Kidney epithelial cell (primary cell): ENCODE data around the gene NRF1. TPM values are rescaled to one million over a fixed set of nuclear protein-coding genes. Genes with fewer than 3 reads are reported as not detected.

Experiments
- DNase-seq: peaks from one replicate; pipeline ENCODE4 v3.0.0-alpha.2; 2010; ENCODE audit warnings: low read depth
- H3K27me3 ChIP-seq: 2 replicates; pipeline ENCODE4 v1.6.0; 2011; ENCODE audit warnings: low read length; ENCODE audit not compliant: control insufficient read depth, insufficient read depth
- H3K36me3 ChIP-seq: 2 replicates; pipeline ENCODE4 v1.5.1; 2011; ENCODE audit warnings: low read length; ENCODE audit not compliant: control insufficient read depth, insufficient read depth
- H3K4me3 ChIP-seq: 2 replicates; pipeline ENCODE4 v1.5.1; 2011; ENCODE audit warnings: low read depth, mild to moderate bottlenecking, control low read depth, low read length
- CTCF ChIP-seq: IDR thresholded peaks from 2 replicates; pipeline ENCODE4 v1.5.1; 2011; ENCODE audit warnings: mild to moderate bottlenecking, moderate library complexity, low read length, control low read depth, inconsistent platforms; ENCODE audit not compliant: insufficient read depth, poor library complexity, severe bottlenecking
- total RNA-seq: library from RNA; depleted of rRNA; stranded (reverse); fragments of >200 nt; gene quantifications from 2 replicates; pipeline ENCODE4 v1.2.3, GENCODE V29; 2015

NRF1 gene
- total RNA-seq, 1 donor from 2014 or later: 9.3 TPM

DNA sequence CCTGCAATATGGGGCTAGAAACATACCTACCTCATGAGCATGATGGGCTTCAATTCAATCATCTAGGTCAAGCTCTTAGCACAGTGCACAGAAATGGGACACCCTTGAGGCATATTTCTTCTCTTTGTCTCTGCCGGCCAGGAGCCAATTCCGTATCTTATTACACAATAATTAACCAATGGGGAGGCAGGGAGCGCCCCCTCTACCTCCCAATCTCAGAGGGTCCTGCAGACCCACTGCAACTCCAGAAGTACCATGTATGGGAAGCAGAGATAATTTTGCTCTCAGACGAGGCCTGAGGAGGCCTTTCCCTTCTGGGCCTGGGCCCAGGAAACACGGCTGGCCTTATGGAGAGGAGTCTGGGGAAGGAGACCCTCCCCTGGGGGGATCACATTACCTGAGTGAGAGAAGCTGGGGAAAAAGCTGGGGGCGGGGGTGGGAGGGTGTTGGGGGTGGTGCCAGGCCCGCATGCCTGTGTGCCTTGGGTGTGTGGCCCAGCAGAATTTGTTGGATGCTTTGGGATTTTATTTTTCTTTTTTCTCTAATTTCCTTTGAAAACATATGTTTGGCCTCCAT, 185.8 kb downstream of the NRF1 start:
- peaks cover 2% of the 10 kb centered on the region for H3K27me3 ChIP-seq
- no peak for DNase-seq
- H3K4me3 ChIP-seq: no peak overlapping the region
- no peak for TF ChIP-seq CTCF
- no peaks in the 10 kb centered on the region for H3K36me3 ChIP-seq

DNA sequence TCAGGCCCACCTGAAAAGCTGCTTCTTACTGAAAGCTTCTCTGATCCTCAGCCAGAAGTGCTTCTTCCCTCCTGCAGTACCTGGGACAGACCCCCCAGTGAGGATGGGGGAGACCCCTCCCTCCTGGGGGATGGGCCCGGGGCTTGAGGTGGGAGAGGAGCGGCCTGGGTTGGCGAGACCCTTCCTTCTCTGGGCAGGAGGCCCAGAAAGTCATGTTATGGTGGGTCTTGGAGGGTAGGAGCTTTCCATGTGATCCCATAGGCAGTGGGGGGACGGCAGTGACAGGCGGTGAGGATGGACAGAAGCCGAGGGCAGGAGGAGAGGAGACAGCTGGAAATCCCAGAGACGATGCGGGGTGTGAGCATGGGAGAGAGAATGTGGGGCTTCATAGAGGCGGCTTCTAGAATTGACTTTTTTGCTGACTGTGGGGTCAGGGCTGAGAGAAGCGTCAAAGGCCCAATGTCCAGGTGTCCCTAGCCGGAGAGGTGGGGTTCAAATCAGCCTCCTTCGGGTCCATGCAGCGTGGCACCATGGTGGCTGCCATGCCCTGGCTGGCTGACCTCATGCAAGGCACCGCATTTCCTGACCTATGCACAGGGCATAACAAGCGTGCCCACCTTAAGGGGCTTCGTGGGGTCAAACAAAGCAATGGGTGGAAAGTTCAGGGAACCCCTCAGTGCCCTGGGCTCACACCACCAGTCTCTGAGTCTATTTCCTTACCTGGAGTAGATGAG, 187.3 kb downstream of the NRF1 start:
- H3K27me3 ChIP-seq: peaks cover 2% of the 10 kb centered on the region
- TF ChIP-seq CTCF: no peak
- H3K4me3 ChIP-seq: no peak overlapping the region
- H3K36me3 ChIP-seq: no peaks in the 10 kb centered on the region
- no peak for DNase-seq

DNA sequence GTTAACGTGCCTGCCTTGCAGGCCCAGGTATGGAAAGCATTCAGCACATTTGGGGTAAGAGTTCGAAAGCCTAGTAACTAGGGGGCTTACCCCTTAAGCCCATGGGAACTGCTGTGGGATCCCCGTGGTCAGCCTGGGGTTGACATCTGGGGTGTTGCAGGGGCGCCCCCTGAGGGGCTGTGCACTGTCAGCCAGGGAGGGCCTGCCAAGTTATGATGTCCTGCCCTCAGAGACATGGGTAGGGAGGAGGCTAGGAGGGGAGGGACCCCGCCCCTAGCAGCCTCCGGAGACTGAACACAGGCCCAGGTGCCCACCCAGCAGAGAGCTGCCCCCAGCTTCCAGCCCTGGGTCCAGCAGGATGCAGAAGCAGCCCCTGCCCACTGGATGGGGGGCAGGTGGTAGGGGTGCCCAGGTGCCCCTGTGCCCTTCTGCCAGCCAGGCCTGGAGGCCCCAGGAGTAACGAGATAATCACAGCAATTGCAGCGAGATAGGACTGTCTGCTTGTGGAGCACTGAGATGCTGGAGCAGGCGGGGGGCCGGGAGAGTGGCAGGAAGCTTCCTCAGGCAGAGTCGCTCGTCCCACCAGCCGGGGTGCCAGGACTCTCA, 187.9 kb downstream of the NRF1 start:
- H3K36me3 ChIP-seq: no peaks in the 10 kb centered on the region
- no peak for TF ChIP-seq CTCF
- no peak for DNase-seq
- peaks cover 2% of the 10 kb centered on the region for H3K27me3 ChIP-seq
- no peak overlapping the region for H3K4me3 ChIP-seq

DNA sequence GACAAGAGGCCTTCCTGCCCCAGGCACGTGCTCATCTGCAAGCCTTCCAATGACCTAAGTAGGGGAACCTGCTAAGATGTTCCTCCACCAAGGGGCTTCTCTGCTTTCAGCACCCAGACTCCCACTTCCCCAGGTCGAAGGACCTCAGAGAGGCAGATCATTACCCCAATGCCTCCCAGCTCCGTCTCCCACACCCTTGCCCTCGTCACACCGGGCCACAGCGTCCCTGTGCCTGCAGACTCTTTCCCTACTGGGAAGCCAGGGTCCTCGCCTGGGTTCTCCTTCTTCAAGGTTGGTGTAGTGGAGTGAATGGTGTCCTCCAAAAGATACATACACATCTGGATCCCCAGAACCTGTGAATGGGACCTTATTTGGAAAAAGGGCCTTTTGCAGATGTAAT, 189.4 kb downstream of the NRF1 start:
- no peak for TF ChIP-seq CTCF
- DNase-seq: no peak
- Histone ChIP-seq H3K27me3 (peaks cover 2% of the 10 kb centered on the region), H3K4me3 (no peak overlapping the region), H3K36me3 (no peaks in the 10 kb centered on the region)

GRCh38 chr7:129801882-129802281, 190.4 kb downstream of the NRF1 start:
- no peak overlapping the region for H3K4me3 ChIP-seq
- DNase-seq: no peak
- no peak for TF ChIP-seq CTCF
- H3K27me3 ChIP-seq: peaks cover 2% of the 10 kb centered on the region
- H3K36me3 ChIP-seq: no peaks in the 10 kb centered on the region
